H9 (cell line): ENCODE results near the gene PFDN2. TPM values are rescaled to one million over a fixed set of nuclear protein-coding genes. Genes with fewer than 3 reads are reported as not detected.

Source experiments
- DNase-seq: peaks from one replicate; pipeline ENCODE4 v3.0.0-alpha.2; 2017
- H2AFZ ChIP-seq: one replicate; pipeline ENCODE4 v1.6.1; 2013; ENCODE audit warnings: mild to moderate bottlenecking, low read length, control low read depth, moderate library complexity
- H2AK5ac ChIP-seq: 2 replicates; pipeline ENCODE4 v1.6.1; 2013; ENCODE audit warnings: low read length, control low read depth, mixed read lengths; ENCODE audit not compliant: insufficient read length
- H2BK120ac ChIP-seq: one replicate; pipeline ENCODE4 v1.6.1; 2013; ENCODE audit warnings: low read depth, mild to moderate bottlenecking, low read length, control low read depth, inconsistent platforms; ENCODE audit not compliant: poor library complexity, severe bottlenecking
- H2BK12ac ChIP-seq: 2 replicates; pipeline ENCODE4 v1.6.1; 2013; ENCODE audit warnings: low read length, control low read depth, mixed read lengths, low read depth; ENCODE audit not compliant: insufficient read length
- H2BK15ac ChIP-seq: 2 replicates; pipeline ENCODE4 v1.6.1; 2013; ENCODE audit warnings: low read depth, low read length, control low read depth
- H2BK20ac ChIP-seq: one replicate; pipeline ENCODE4 v1.6.1; 2013; ENCODE audit warnings: low read depth, mild to moderate bottlenecking, low read length, control low read depth, inconsistent platforms; ENCODE audit not compliant: poor library complexity, severe bottlenecking
- H2BK5ac ChIP-seq: 2 replicates; pipeline ENCODE4 v1.6.1; 2013; ENCODE audit warnings: low read length, control low read depth, mixed read lengths; ENCODE audit not compliant: insufficient read length
- H3K14ac ChIP-seq: 2 replicates; pipeline ENCODE4 v1.6.1; 2013; ENCODE audit warnings: low read length, control low read depth; ENCODE audit not compliant: insufficient read depth
- H3K18ac ChIP-seq: 2 replicates; pipeline ENCODE4 v1.6.1; 2013; ENCODE audit warnings: low read depth, mild to moderate bottlenecking, mixed read lengths, low read length, control low read depth; ENCODE audit not compliant: insufficient read length
- H3K23ac ChIP-seq: 2 replicates; pipeline ENCODE4 v1.6.1; 2013; ENCODE audit warnings: low read length, control low read depth, mixed read lengths, low read depth; ENCODE audit not compliant: insufficient read length
- H3K23me2 ChIP-seq: 2 replicates; pipeline ENCODE4 v1.6.1; 2013; ENCODE audit warnings: low read depth, mild to moderate bottlenecking, mixed read lengths, low read length, control low read depth; ENCODE audit not compliant: insufficient read length, poor library complexity, severe bottlenecking
- H3K27ac ChIP-seq: 2 replicates; pipeline ENCODE4 v1.5.1; 2013; ENCODE audit warnings: low read length, control low read depth, mixed read lengths, low read depth; ENCODE audit not compliant: insufficient read length
- H3K27me3 ChIP-seq: 2 replicates; pipeline ENCODE4 v1.6.1; 2013; ENCODE audit warnings: low read length, control low read depth, inconsistent platforms; ENCODE audit not compliant: insufficient read depth
- H3K4ac ChIP-seq: 2 replicates; pipeline ENCODE4 v1.6.1; 2013; ENCODE audit warnings: low read depth, mild to moderate bottlenecking, control low read depth, inconsistent platforms, low read length, moderate library complexity
- H3K4me1 ChIP-seq: 2 replicates; pipeline ENCODE4 v1.6.1; 2013; ENCODE audit warnings: low read length, control low read depth, inconsistent platforms; ENCODE audit not compliant: insufficient read depth
- H3K4me2 ChIP-seq: 2 replicates; pipeline ENCODE4 v1.6.1; 2013; ENCODE audit warnings: low read length, control low read depth, mixed read lengths; ENCODE audit not compliant: insufficient read length, insufficient read depth
- H3K56ac ChIP-seq: 2 replicates; pipeline ENCODE4 v1.6.1; 2013; ENCODE audit warnings: low read depth, mild to moderate bottlenecking, mixed read lengths, low read length, control low read depth; ENCODE audit not compliant: insufficient read length
- H3K79me1 ChIP-seq: 2 replicates; pipeline ENCODE4 v1.6.1; 2013; ENCODE audit warnings: low read depth, mild to moderate bottlenecking, moderate library complexity, low read length, control low read depth, inconsistent platforms; ENCODE audit not compliant: insufficient read depth, poor library complexity, severe bottlenecking
- H3K79me2 ChIP-seq: 2 replicates; pipeline ENCODE4 v1.6.1; 2013; ENCODE audit warnings: low read length, control low read depth, inconsistent platforms; ENCODE audit not compliant: insufficient read depth
- H3K9ac ChIP-seq: 2 replicates; pipeline ENCODE4 v1.6.1; 2013; ENCODE audit warnings: low read length, control low read depth, mixed read lengths; ENCODE audit not compliant: insufficient read length; ENCODE audit errors: extremely low read depth
- H3K9me3 ChIP-seq: one replicate; pipeline ENCODE4 v1.6.1; 2013; ENCODE audit warnings: low read depth, low read length, inconsistent platforms; ENCODE audit not compliant: control insufficient read depth
- H3T11ph ChIP-seq: one replicate; pipeline ENCODE4 v1.6.1; 2013; ENCODE audit warnings: mild to moderate bottlenecking, low read length, control low read depth, inconsistent platforms
- H4K20me1 ChIP-seq: one replicate; pipeline ENCODE4 v1.6.1; 2013; ENCODE audit not compliant: control insufficient read depth, insufficient read length, insufficient read depth
- H4K5ac ChIP-seq: 2 replicates; pipeline ENCODE4 v1.6.1; 2013; ENCODE audit warnings: low read depth, mild to moderate bottlenecking, mixed read lengths, low read length, control low read depth; ENCODE audit not compliant: insufficient read length
- H4K8ac ChIP-seq: replicated peaks from 2 replicates; pipeline ENCODE4 v1.6.1; 2013; ENCODE audit warnings: low read length, control low read depth, mixed read lengths, low read depth; ENCODE audit not compliant: insufficient read length
- H4K91ac ChIP-seq: 2 replicates; pipeline ENCODE4 v1.6.1; 2013; ENCODE audit warnings: low read depth, mild to moderate bottlenecking, moderate library complexity, mixed read lengths, low read length, control low read depth; ENCODE audit not compliant: insufficient read length
- H3K27ac Mint-ChIP-seq, 3 experiments: 2 replicates in 2 of 3; 3 replicates in 1 of 3; pipeline ENCODE4 v1.8.0; 2020 to 2021; ENCODE audit warnings: mixed read lengths in 3 of 3, mild to moderate bottlenecking in 1 of 3, moderate library complexity in 1 of 3
- H3K27me3 Mint-ChIP-seq: 2 replicates; pipeline ENCODE4 v1.8.0; 2021; ENCODE audit warnings: low read depth, mild to moderate bottlenecking, moderate library complexity, mixed read lengths
- H3K36me3 Mint-ChIP-seq, 3 experiments: 2 replicates in 2 of 3; 3 replicates in 1 of 3; pipeline ENCODE4 v1.8.0; 2020 to 2021; ENCODE audit warnings: low read depth in 3 of 3, mixed read lengths in 3 of 3; ENCODE audit not compliant: insufficient read depth in 1 of 3
- H3K4me1 Mint-ChIP-seq, 2 experiments: 2 replicates each; pipeline ENCODE4 v1.8.0; 2020; ENCODE audit warnings: mixed read lengths in 2 of 2
- H3K4me3 Mint-ChIP-seq, 2 experiments: 2 replicates in 1 of 2; 3 replicates in 1 of 2; pipeline ENCODE4 v1.8.0; 2020 to 2021; ENCODE audit warnings: mild to moderate bottlenecking in 2 of 2, mixed read lengths in 2 of 2, moderate library complexity in 1 of 2
- H3K9me3 Mint-ChIP-seq, 2 experiments: 2 replicates in 1 of 2; 3 replicates in 1 of 2; pipeline ENCODE4 v1.8.0; 2020; ENCODE audit warnings: mild to moderate bottlenecking in 2 of 2, mixed read lengths in 2 of 2, moderate library complexity in 1 of 2
- CTCF ChIP-seq: fragments of 200-600 bp; sonication (generic); conservative IDR thresholded peaks from 3 replicates; pipeline ENCODE4 v1.8.0; 2021; ENCODE audit warnings: antibody characterized with exemption, mild to moderate bottlenecking
- WGBS: extraction: QIAGEN DNeasy Blood & Tissue Kit; methylation state at CpG from one replicate; pipeline ENCODE4 v1.1.7; 2013; ENCODE audit warnings: missing lambda C conversion rate, low lambda C conversion rate, mixed read lengths; ENCODE audit not compliant: insufficient read length; ENCODE audit errors: extremely low coverage; 5-methylcytosine and 5-hydroxymethylcytosine counted together
- total RNA-seq: library from RNA; stranded (reverse); gene quantifications from 2 replicates; pipeline ENCODE4 v1.2.1, GENCODE V29; 2021

The PFDN2 gene
- total RNA-seq, 1 experiment from 2014 or later: 71.8 TPM

GRCh38 chr1:161082483-161082882 lies 35.4 kb downstream of the PFDN2 start:
- TF ChIP-seq CTCF: no peak
- H3K36me3 Mint-ChIP-seq: no peaks in the 10 kb centered on the region

More at GRCh38 chr1:161082483-161082882, 35.4 kb downstream of the PFDN2 start:
- Histone ChIP-seq H3K79me1 (no peaks in the 10 kb centered on the region), H3K18ac (no peak overlapping the region), H4K5ac (no peak overlapping the region), H3K14ac (no peak overlapping the region), H3K23me2 (no peaks in the 10 kb centered on the region), H4K20me1 (no peaks in the 10 kb centered on the region), H2BK12ac (no peak overlapping the region), H4K91ac (no peak overlapping the region), H3K9me3 (no peaks in the 10 kb centered on the region), H2BK120ac (no peak overlapping the region), H2BK15ac (no peak overlapping the region), H2BK20ac (no peak overlapping the region), H4K8ac (no peak overlapping the region), H2BK5ac (no peak overlapping the region), H3K27ac (no peak overlapping the region), H2AFZ (no peak overlapping the region), H3K4me1 (no peaks in the 10 kb centered on the region), H3K27me3 (no peaks in the 10 kb centered on the region), H3K56ac (no peak overlapping the region), H3K79me2 (no peaks in the 10 kb centered on the region), H3T11ph (no peak overlapping the region), H3K4me2 (no peak overlapping the region), H3K23ac (no peak overlapping the region), H3K4ac (no peak overlapping the region), H2AK5ac (no peak overlapping the region), H3K9ac (no peak overlapping the region)
- Mint-ChIP-seq H3K4me3 (no peak overlapping the region), H3K9me3 (no peaks in the 10 kb centered on the region), H3K4me1 (peaks cover 51 to 52% of the 10 kb centered on the region in 2 experiments), H3K27me3 (no peaks in the 10 kb centered on the region; the same call in 1 of the 2 replicates), H3K27ac (no peak overlapping the region)
- DNase-seq: no peak
- no CpG with 5 or more reads among the region's 2 CpGs for WGBS
